ENCODE results near the gene NEIL1. TPM values are rescaled to one million over a fixed set of nuclear protein-coding genes. Genes with fewer than 3 reads are reported as not detected.
"Not testable (repeated sequence)": the region's sequence is repeated elsewhere in the genome, so short reads cannot be mapped to it uniquely, and the experiment has no call there.

The NEIL1 gene
- total RNA-seq, 1 experiment from 2014 or later: 41.4 TPM

DNA sequence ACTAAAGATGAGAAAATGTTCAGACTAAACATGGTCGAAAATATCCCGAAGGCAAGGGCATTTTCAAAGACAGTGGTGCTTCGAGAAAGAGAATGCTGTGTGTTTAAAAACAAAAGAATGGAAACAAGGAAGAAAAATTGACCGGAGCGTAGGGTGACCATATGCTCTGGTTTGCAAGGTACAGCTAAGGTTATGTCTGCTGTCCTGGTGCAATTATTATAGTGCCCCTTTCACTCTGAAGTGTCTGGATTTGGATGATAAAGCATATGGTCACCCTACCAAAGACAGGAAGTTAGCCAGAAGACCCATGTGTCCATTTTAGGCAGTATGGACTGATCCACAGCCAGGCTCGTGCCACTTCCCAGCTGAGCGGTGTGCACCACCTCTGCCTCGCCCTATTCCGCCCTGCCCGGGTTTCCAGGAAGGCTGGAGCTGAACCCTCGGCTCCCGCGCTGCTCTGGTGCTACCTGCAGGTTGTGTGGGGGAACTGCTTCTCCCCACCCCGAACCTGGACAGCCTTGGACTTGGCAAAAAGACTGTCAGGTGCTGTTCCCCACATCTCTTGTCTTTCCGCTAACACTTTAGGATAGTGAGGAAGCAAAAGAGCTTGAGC, 39.0 kb upstream of the NEIL1 start (continued):
- no peak for TF ChIP-seq ELF1 (IDR thresholded peaks at IDR 0.05; ENCODE audit: borderline replicate concordance, low read depth)
- TF ChIP-seq, protein P1, sequence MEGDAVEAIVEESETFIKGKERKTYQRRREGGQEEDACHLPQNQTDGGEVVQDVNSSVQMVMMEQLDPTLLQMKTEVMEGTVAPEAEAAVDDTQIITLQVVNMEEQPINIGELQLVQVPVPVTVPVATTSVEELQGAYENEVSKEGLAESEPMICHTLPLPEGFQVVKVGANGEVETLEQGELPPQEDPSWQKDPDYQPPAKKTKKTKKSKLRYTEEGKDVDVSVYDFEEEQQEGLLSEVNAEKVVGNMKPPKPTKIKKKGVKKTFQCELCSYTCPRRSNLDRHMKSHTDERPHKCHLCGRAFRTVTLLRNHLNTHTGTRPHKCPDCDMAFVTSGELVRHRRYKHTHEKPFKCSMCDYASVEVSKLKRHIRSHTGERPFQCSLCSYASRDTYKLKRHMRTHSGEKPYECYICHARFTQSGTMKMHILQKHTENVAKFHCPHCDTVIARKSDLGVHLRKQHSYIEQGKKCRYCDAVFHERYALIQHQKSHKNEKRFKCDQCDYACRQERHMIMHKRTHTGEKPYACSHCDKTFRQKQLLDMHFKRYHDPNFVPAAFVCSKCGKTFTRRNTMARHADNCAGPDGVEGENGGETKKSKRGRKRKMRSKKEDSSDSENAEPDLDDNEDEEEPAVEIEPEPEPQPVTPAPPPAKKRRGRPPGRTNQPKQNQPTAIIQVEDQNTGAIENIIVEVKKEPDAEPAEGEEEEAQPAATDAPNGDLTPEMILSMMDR (IDR thresholded peaks at IDR 0.05 in 2 of 3, conservative IDR thresholded peaks at IDR 0.05 in 1 of 3; ENCODE audit: borderline replicate concordance in 1 of 3, insufficient read depth in 1 of 3, low read depth in 2 of 3, low read length in 2 of 3): peak; percentile 78 to 93 (median 90)

DNA sequence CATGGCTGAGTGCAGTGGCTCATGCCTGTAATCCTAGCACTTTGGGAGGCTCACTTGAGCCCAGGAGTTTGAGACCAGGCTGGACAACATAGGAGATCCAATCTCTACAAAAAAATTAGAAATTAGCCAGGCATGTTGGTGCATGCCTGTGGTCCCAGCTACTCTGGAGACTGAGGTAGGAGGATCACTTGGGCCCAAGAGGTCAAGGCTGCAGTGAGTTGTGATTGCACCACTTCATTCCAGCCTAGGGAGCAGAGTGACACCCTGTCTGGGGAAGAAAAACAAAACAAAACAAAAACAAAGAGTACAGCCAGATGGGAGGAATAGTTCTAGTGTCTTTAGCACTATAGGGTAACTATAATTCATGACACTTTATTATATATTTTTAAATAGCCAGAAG, 37.1 kb upstream of the NEIL1 start:
- RAD21 ChIA-PET (ENCODE audit: low non-redundant PET in 1 of 2, low total read pairs in 2 of 2, uncharacterized antibody in 2 of 2, unreplicated experiment in 2 of 2): no interaction called here
- intact Hi-C loops (cut with micrococcal nuclease): no loop called here
- BruUV-seq (replicated peaks): no TSS peak

DNA sequence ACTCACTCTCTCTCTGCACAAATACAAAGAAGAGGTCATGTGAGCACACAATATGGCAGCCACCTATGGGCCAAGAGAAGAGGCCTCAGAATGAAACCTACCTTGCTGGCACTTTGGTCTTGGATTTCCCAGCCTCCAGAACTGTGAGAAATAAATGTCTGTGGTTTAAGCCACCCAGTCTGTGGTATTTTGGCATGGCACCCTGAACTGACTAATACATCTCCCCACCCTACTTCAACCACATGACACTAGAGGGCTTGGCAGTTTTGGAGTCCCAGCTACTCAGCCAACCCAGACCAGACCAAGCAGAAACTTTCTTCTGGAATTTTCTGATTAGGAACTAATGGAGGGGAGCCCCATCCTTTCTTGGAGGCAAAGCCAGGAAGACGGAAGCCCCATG, 34.3 kb upstream of the NEIL1 start:
- CTCF ChIA-PET, ATAC-seq: not testable (repeated sequence)

More for the DNA sequence above, 37.1 kb upstream of the NEIL1 start:
- ATAC-seq (no peak), DNase-seq (ENCODE audit: low read depth, low spot score) (no peak)
- H2AFZ ChIP-seq (ENCODE audit: low read depth, low read length, poor library complexity, severe bottlenecking): no peak overlapping the region
- no peaks in the 10 kb centered on the region for H3K79me2 ChIP-seq (ENCODE audit: insufficient read depth, low read length)
- H3K9me2 ChIP-seq (ENCODE audit: insufficient read depth): no peaks in the 10 kb centered on the region
- H3K4me1 ChIP-seq (ENCODE audit: control insufficient read depth in 1 of 2, insufficient read depth in 2 of 2, low read length in 2 of 2): peaks cover 4 to 25% of the 10 kb centered on the region in 2 experiments; a peak in 3 of 4 replicates
- no peak overlapping the region for H3K9ac ChIP-seq (ENCODE audit: low read length)
- POLR2A ChIA-PET: no interaction called here
- no peaks in the 10 kb centered on the region for H3K36me3 ChIP-seq (ENCODE audit: control insufficient read depth in 1 of 2, insufficient read depth in 2 of 2, low read length in 2 of 2)
- TF ChIP-seq CEBPB (IDR thresholded peaks at IDR 0.05; ENCODE audit: low read depth) (no peak), SIN3A (IDR thresholded peaks at IDR 0.05; ENCODE audit: low read depth) (no peak), JUND (IDR thresholded peaks at IDR 0.05) (no peak), ZFX (IDR thresholded peaks at IDR 0.05) (no peak), CBX3 (IDR thresholded peaks at IDR 0.05; ENCODE audit: low read depth) (no peak), EZH2phosphoT487 (IDR thresholded peaks at IDR 0.05; ENCODE audit: borderline replicate concordance) (no peak), RAD21 (IDR thresholded peaks at IDR 0.05; ENCODE audit: low read depth) (no peak), TCF7L2 (IDR thresholded peaks at IDR 0.05; ENCODE audit: borderline replicate concordance, extremely low read depth, insufficient read depth, insufficient read length) (no peak), ELF1 (IDR thresholded peaks at IDR 0.05; ENCODE audit: borderline replicate concordance, low read depth) (no peak), FOSL1 (IDR thresholded peaks at IDR 0.05; ENCODE audit: low read depth) (no peak), EZH2 (IDR thresholded peaks at IDR 0.05) (no peak), EGR1 (IDR thresholded peaks at IDR 0.05; ENCODE audit: low read depth) (no peak), ZNF274 (IDR thresholded peaks at IDR 0.05; ENCODE audit: low read depth, low read length) (no peak), POLR2A (IDR thresholded peaks at IDR 0.05; ENCODE audit: borderline replicate concordance, extremely low read depth, insufficient read depth, insufficient read length) (no peak)
- TF ChIP-seq, protein P2, sequence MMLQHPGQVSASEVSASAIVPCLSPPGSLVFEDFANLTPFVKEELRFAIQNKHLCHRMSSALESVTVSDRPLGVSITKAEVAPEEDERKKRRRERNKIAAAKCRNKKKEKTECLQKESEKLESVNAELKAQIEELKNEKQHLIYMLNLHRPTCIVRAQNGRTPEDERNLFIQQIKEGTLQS (IDR thresholded peaks at IDR 0.05): no peak
- CTCF ChIA-PET: no interaction called here
- no peak overlapping the region for H3K4me3 ChIP-seq (replicated peaks in 1 of 2; ENCODE audit: low read depth in 1 of 2, low read length in 2 of 2)
- no peaks in the 10 kb centered on the region for H3K9me3 ChIP-seq (ENCODE audit: control insufficient read depth in 1 of 2, insufficient read depth in 1 of 2, low read depth in 1 of 2, low read length in 2 of 2)
- H3K27ac ChIP-seq (ENCODE audit: low read depth, low read length): no peak overlapping the region
- no peaks in the 10 kb centered on the region for H4K20me1 ChIP-seq (ENCODE audit: insufficient read depth)
- H3K27me3 ChIP-seq (ENCODE audit: insufficient read depth, low read length): no peaks in the 10 kb centered on the region
- H3K4me2 ChIP-seq (ENCODE audit: low read length): no peak overlapping the region

More for the DNA sequence above, 34.3 kb upstream of the NEIL1 start:
- RAD21 ChIA-PET (ENCODE audit: low non-redundant PET in 1 of 2, low total read pairs in 2 of 2, uncharacterized antibody in 2 of 2, unreplicated experiment in 2 of 2); H3K9ac ChIP-seq (ENCODE audit: low read length); H4K20me1 ChIP-seq (ENCODE audit: insufficient read depth); H3K27ac ChIP-seq (ENCODE audit: low read depth, low read length); H3K27me3 ChIP-seq (ENCODE audit: insufficient read depth, low read length); H3K4me2 ChIP-seq (ENCODE audit: low read length); BruUV-seq (replicated peaks); DNase-seq (ENCODE audit: low read depth, low spot score); POLR2A ChIA-PET; intact Hi-C loops (cut with micrococcal nuclease); H3K9me2 ChIP-seq (ENCODE audit: insufficient read depth); H3K4me3 ChIP-seq (replicated peaks in 1 of 2; ENCODE audit: low read depth in 1 of 2, low read length in 2 of 2); H2AFZ ChIP-seq (ENCODE audit: low read depth, low read length, poor library complexity, severe bottlenecking); H3K9me3 ChIP-seq (ENCODE audit: control insufficient read depth in 1 of 2, insufficient read depth in 1 of 2, low read depth in 1 of 2, low read length in 2 of 2); H3K36me3 ChIP-seq (ENCODE audit: control insufficient read depth in 1 of 2, insufficient read depth in 2 of 2, low read length in 2 of 2); H3K79me2 ChIP-seq (ENCODE audit: insufficient read depth, low read length): not testable (repeated sequence)
- peaks cover 4 to 17% of the 10 kb centered on the region in 2 experiments; a peak in 3 of 4 replicates for H3K4me1 ChIP-seq (ENCODE audit: control insufficient read depth in 1 of 2, insufficient read depth in 2 of 2, low read length in 2 of 2)
